Measurements from ENCODE around the gene CTXN1. TPM values are rescaled to one million over a fixed set of nuclear protein-coding genes. Genes with fewer than 3 reads are reported as not detected.
"Not testable (repeated sequence)": the region's sequence is repeated elsewhere in the genome, so short reads cannot be mapped to it uniquely, and the experiment has no call there.

CTXN1 gene
- total RNA-seq, 1 experiment from 2014 or later: 8.6 TPM

DNA sequence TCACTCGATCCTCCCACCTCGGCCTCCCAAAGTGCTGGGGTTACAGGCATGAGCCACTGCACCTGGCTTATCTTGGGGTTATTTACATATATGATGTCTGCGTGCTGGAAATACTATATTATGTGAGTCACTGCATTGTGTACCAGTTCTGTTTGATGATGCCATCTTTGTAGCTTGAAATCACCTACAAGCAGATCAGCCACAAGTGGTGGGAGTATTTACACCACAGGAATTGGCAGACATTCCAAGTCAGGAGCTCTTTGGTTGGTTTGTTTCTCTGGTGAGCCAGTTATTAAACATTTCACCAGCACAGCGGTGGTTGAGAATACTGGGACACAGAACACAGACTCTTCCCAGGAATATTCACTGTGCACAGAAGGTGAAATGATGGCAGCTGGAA, 22.0 kb upstream of the CTXN1 start:
- DNase-seq (ENCODE audit: low spot score): no peak

DNA sequence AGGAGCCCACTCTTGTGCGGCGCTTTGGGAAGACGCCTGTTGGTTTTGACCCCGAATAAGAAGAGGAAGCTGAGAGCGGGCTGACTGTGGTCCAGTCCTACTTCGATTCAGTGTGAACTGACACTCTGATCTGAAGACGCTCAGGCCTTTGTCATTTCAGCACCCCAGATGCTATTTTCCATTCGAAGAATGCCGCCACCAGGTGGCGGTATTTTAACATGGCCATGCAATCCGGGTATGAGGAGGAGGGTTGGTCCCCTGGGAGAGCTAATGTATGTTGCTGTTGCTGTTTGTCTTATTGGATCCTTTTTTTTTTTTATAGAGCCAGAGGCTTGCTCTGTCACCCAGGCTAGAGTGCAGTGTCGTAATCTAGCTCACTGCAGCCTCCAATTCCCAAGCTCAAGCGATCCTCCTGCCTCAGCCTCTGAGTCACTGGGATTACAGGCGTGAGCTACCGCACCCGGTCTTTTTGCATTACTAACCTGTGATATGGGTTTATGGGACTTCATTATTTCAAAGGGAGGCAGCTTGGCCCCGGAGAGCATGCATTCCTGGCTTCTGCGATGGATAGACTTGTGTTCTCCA, 18.3 kb upstream of the CTXN1 start:
- peak; percentile 93 for DNase-seq (ENCODE audit: low spot score)

GRCh38 chr19:7943444-7944176, 17.7 kb upstream of the CTXN1 start, which contains the start of gene TIMM44:
Gene TIMM44, minus strand, starts transcription at chr19:7943666. Its CDS starts 15 bp downstream, at chr19:7943651.
- peak; percentile 94 for DNase-seq (ENCODE audit: low spot score)

- peak; percentile 25 for DNase-seq (ENCODE audit: low spot score)
These were observed 17.1 kb upstream of the CTXN1 start for GRCh38 chr19:7942981-7943443.

- no peak for DNase-seq (ENCODE audit: low spot score)
These were observed 16.1 kb upstream of the CTXN1 start for GRCh38 chr19:7941895-7942596.

GRCh38 chr19:7940841-7941240, 14.9 kb upstream of the CTXN1 start:
- DNase-seq (ENCODE audit: low spot score): no peak

GRCh38 chr19:7934766-7935165, 8.8 kb upstream of the CTXN1 start:
- no peak for DNase-seq (ENCODE audit: low spot score)

- no peak for DNase-seq (ENCODE audit: low spot score)
These were observed 8.1 kb upstream of the CTXN1 start for GRCh38 chr19:7933828-7934725.

DNA sequence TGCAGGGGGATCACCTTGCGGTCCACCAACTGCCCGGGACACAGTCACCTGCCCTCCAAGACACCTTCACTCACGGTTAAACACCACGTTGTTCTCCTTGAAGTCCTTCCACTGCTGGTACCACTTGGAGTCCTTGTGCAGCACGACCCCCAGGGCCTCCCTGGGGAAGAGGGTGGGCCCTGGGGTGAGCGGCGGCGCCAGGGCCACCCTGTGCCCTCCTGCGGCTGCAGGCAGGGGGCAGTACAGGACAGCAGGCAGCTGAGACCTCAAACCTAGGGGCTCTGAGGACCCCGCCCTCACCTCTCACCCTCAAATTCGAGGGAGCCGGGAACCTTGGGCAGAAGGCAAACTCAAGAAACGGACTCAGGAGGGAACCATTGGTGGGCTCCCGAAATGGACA, 7.5 kb upstream of the CTXN1 start:
- DNase-seq (ENCODE audit: low spot score): no peak

GRCh38 chr19:7932930-7933300, 7.0 kb upstream of the CTXN1 start:
- DNase-seq (ENCODE audit: low spot score): no peak

DNA sequence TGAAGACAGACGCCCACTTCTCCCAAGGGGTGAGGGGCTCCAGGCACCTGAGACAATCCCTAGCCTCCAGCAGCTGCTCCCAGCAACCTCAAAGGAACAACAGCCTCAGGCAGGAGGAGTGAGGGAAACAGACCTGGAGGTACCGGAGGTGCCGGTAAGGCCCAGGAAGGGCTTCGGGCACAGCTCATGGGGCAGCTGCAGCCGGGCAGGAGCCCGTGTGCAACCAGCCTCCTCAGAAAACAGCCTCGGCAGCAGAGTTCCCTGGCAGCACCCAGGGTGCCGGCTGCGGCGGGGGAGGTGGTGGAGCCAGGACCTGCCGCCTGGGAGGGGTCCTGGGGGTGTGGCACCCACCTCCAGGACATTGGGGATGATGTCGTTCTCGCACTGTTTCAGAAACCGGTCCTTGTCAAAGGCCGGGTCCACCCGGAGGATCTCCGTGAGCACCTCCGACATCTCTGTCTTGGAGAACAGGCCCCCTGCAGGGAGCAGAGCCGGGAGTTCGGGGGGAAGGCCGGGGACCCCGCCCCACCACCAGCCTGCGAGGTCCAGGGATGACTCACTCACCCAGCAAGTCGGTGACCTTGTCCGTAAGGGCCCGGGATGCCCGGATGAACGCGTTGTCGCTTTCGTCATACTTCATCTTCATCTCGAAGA, 6.5 kb upstream of the CTXN1 start:
- no peak for DNase-seq (ENCODE audit: low spot score)

GRCh38 chr19:7931221-7932061, 5.5 kb upstream of the CTXN1 start:
- no peak for DNase-seq (ENCODE audit: low spot score)

DNA sequence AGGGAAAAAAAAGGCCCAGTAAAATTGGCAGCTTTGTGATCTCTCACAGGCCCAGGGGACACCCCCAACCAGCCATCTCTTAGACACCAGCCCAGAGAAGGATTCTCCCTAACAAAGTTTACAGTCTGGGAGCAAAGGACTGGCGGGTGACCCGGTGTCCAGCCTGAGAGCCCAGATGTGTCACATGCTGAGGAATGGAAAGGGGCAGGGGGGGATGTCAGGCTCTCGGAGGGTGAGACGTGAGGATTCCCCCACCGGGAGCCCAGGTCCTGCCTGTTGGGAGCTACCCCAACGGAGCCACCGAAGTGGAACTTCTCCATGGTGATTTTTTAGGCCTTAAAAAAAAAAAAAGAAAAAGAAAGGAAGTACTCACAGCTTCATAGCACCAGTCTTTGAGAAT, 4.8 kb upstream of the CTXN1 start:
- DNase-seq (ENCODE audit: low spot score): no peak

DNA sequence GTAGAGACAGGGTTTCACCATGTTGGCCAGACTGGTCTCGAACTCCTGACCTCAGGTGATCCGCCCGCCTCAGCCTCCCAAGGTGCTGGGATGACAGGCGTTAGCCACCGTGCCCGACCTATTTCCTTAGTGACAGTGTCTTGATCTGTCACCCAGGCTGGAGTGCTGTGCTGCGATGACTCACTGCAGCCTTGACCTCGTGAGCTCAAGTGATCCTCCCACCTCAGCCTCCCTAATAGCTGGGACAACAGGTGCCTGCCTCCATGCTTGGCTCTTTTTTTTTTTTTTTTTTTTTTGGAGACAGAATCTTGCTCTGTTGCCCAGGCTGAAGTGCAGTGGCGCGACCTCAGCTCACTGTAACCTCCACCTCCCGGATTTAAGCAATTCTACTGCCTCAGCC, 4.1 kb upstream of the CTXN1 start:
- DNase-seq (ENCODE audit: low spot score): not testable (repeated sequence)

DNA sequence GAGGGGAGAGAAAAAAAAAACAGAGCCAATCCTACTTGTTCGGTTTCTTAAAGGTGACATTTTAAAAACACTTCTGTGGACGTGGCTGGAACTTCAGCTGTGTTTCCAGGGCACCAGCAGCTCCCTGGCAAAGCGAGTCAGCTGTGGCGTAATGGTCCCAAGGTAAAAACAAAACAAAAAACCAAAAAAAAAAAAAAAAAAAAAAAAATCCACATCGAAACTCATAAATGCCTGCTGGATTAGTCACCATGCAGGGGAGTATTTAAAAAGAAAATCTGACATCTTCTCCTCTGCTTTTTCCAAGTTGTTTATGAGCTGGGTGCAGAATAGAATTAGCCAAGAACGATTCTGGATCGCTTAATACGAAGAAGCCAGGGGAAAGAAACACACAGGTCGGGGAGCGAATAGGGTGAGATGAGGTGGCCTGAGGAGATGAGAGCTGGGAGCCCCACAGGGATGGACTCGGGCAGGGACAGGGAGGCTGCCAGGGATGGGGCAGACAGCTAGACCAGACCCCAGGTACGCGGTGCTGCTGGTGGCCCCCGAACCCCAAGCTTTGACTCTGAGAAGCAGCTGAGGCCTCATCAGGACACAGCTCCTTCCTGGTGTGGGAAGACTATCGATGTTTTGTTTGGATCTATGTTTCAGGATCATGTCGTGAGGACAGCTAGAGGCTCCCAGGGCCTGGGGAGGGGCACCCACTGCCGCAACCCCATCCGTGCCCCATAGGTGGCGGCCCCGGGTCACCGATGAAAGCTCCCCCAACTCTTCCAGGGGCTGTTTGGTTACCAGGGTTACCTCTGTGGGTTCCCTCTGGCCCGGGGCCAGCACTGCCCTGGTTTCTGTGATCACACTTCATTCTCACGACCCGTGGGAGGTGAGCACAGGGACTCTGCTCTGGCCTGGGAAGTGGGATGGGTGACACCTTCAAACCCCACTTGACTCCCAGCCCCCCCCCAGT, 3.1 kb upstream of the CTXN1 start:
- peak; percentile 54 for DNase-seq (ENCODE audit: low spot score)

GRCh38 chr19:7928334-7928706, 2.4 kb upstream of the CTXN1 start:
- DNase-seq (ENCODE audit: low spot score): no peak

DNA sequence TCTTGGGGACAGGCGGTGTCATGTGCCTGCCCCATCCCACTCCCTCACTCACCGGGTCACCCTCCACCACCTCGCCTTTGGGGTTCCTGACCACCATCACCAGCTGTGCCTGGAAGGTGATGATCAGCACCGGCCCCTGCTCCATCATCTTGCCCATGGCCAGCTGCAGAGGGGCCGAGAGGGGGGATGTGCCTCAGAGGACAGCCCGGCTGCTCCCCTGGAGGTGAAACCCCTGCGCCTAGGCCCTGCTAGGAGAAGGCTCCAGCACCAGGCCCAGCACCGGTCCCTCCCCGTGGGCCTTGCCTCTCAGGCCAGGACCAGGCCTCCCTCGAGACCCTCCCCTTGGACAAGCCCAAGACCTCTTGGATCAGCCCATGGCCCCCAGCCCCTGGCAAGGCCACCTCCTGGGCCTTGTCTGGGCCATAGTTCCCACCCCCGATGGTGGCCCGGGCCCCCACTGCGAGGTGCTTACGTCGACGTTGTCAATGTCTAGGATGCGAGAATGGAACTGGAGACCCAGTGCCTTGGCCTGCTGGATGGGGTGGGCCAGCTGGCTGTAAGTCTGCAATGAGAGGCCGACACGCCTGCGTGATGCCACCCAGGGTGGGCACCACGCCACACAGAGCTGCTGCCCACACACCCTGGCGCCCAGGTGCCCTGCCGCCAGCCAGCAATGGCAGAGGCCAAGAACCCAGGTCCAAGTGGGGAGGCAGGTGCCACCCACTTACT, 1.8 kb upstream of the CTXN1 start:
- DNase-seq (ENCODE audit: low spot score): no peak
